Skeletal muscle tissue (tissue), 4 donors: ENCODE results near the gene GAS5. TPM values are rescaled to one million over a fixed set of nuclear protein-coding genes. Genes with fewer than 3 reads are reported as not detected.
"Not testable (repeated sequence)": the region's sequence is repeated elsewhere in the genome, so short reads cannot be mapped to it uniquely, and the experiment has no call there.

Experiments
- H3K27ac ChIP-seq: one replicate; pipeline ENCODE4 v1.7.0; 2013; ENCODE audit warnings: mild to moderate bottlenecking, low read depth, low read length, inconsistent platforms
- H3K27me3 ChIP-seq, 3 donors: one replicate each; pipeline ENCODE4 v1.7.0; 2013; ENCODE audit warnings: low read length in 3 of 3; ENCODE audit not compliant: control insufficient read depth in 3 of 3, insufficient read depth in 3 of 3
- H3K36me3 ChIP-seq, 3 donors: one replicate each; pipeline ENCODE4 v1.7.0; 2013; ENCODE audit warnings: low read length in 3 of 3; ENCODE audit not compliant: control insufficient read depth in 3 of 3, insufficient read depth in 3 of 3
- H3K4me1 ChIP-seq, 3 donors: one replicate each; pipeline ENCODE4 v1.7.0; 2013; ENCODE audit warnings: low read length in 3 of 3, mild to moderate bottlenecking in 3 of 3; ENCODE audit not compliant: control insufficient read depth in 3 of 3, insufficient read depth in 3 of 3
- H3K4me3 ChIP-seq, 3 donors: one replicate each; pipeline ENCODE4 v1.7.0; 2013; ENCODE audit warnings: low read length in 3 of 3
- H3K9ac ChIP-seq, 3 donors: one replicate each; pipeline ENCODE4 v1.7.0; 2013; ENCODE audit warnings: low read length in 3 of 3, mild to moderate bottlenecking in 3 of 3, moderate library complexity in 2 of 3, low read depth in 1 of 3
- H3K9me3 ChIP-seq, 3 donors: one replicate each; pipeline ENCODE4 v1.7.0; 2013; ENCODE audit warnings: low read length in 3 of 3; ENCODE audit not compliant: control insufficient read depth in 3 of 3
- total RNA-seq: library from RNA; depleted of rRNA; stranded (reverse); fragments of >200 nt; gene quantifications from one replicate; pipeline ENCODE4 v1.2.3, GENCODE V29; 2014
- donor health status: Osteomylitis.

Gene GAS5
- total RNA-seq, 1 donor from 2014 or later = 743 TPM

DNA sequence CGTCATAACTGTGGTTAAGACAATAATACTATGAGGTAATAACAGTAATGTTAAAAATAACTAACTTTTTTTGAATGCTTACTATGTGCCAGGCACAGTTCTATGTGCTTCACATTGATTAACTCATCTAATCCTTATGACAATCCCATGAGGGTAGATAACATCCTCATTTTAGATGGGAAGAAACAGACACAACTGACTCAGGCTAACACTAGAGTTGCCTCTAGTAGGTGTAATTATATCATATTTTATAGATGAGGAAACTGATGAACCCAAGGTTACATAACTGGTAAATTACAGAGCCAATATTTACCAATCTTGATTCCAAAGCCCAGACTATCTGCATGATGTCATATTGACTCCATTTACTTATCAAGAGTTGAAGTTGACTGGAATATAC, 25.8 kb upstream of the GAS5 start:
- H3K4me3 ChIP-seq = no peak overlapping the region
- H3K9ac ChIP-seq = no peak overlapping the region
- peaks cover 0 to 4% (median 0%) of the 10 kb centered on the region in 3 donors for H3K36me3 ChIP-seq
- H3K27ac ChIP-seq = no peak overlapping the region
- H3K4me1 ChIP-seq = no peaks in the 10 kb centered on the region
- H3K27me3 ChIP-seq = no peaks in the 10 kb centered on the region
- no peaks in the 10 kb centered on the region for H3K9me3 ChIP-seq

DNA sequence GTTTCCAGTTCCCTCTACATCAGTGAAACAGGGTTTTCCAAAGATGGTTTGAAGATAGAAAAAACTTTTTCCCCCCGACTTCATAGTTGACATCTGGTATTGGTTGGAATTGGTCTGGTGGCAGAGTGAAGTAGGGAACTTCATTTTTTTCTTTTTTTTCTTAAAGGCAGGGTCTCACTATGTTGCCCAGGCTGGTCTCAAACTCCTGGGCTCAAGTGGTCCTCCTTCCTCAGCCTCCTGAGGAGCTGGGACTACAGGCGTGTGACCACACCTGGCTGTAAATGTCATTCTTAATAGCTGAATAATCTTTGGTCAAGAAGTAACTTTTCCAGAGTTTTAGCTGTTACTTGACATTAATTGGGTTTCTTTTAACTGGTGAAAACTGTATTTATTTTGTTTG, 22.1 kb upstream of the GAS5 start:
- no peaks in the 10 kb centered on the region for H3K4me1 ChIP-seq
- H3K9me3 ChIP-seq = no peaks in the 10 kb centered on the region
- H3K36me3 ChIP-seq = peaks cover 9 to 20% (median 17%) of the 10 kb centered on the region in 3 donors
- no peak overlapping the region for H3K9ac ChIP-seq
- no peak overlapping the region for H3K4me3 ChIP-seq
- no peaks in the 10 kb centered on the region for H3K27me3 ChIP-seq
- no peak overlapping the region for H3K27ac ChIP-seq

DNA sequence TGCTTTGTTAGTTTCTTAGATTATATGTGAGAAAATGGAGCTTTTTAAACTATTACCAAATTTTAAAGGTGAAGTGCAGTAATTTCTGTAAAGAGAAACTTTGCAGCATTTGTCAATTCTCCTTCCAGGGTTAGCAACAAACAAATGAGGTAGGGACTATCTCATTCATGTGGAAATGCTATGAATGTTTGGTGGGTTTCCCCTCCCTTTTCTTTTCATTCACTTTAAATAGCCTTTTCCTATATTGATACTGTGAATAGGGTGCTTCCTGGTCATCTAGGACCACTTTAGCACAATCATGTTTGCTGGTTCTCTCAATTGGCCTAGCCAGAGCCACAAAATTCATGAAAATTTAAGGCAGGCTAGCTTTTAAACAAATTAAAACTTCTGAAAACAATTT, 21.0 kb upstream of the GAS5 start:
- Histone ChIP-seq H3K9ac (no peak overlapping the region), H3K27ac (no peak overlapping the region), H3K9me3 (no peaks in the 10 kb centered on the region), H3K36me3 (peaks cover 9 to 20% (median 17%) of the 10 kb centered on the region in 3 donors), H3K27me3 (no peaks in the 10 kb centered on the region), H3K4me1 (no peaks in the 10 kb centered on the region), H3K4me3 (no peak overlapping the region)

DNA sequence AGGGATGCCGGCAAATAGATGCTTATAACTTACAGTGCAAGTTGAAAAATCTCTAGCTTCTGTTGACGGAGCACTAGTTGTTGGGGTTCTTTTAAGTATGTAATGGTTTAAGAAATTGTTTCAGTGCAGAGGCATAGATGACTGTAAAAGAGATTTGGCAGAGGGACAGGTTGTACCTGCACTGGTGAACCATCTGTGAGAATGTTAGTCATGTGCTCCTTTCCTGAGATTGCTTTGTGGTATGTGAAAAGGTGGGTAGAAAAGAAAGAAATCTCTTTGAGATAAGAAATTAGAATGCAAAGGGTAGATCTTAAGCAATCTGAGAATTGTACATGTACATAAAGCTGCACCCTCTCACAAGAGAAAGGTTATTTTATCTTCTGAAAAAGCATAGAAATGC, 19.8 kb upstream of the GAS5 start:
- H3K4me1 ChIP-seq = no peaks in the 10 kb centered on the region
- no peaks in the 10 kb centered on the region for H3K27me3 ChIP-seq
- no peak overlapping the region for H3K9ac ChIP-seq
- no peak overlapping the region for H3K4me3 ChIP-seq
- H3K27ac ChIP-seq = no peak overlapping the region
- H3K36me3 ChIP-seq = peaks cover 9 to 18% (median 17%) of the 10 kb centered on the region in 3 donors
- no peaks in the 10 kb centered on the region for H3K9me3 ChIP-seq

DNA sequence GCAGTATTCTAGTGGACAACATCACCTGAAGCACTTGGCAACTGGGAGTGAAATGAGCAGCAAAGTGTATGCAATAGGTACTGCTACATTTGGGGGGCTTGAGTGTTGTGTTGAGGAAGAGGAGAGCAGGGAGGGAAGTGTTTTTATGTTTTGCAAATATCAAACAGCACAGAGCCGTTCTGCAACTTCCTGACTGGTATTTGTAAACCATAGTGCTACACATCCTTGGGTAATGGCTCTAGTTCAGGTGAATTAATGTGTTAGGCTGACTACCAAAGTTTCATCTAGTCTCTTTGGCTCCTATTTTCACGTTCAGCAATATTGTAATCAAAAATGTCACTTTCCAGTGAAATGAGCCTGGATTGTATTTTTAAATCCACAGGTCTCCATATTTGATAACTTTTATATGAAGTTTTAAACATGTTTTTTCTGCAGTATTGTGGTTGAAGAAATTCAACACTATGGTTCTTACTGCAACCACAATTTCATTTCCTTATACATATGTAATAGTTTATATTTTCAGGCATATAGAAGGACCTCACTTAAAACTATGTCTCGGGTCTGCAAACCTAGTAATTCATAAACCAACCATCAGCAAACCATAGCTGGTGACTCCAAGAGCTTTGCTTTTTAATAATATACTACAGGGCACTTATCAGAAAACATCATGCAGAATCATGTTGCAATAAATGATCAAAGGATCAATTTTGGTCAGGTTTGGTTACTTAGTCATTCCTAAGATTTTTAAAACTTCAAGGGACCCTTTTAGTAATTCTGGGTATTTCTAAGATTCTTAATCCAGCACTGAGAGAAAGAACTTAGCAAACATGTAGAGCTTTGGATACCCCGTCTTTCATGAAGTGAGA, 19.2 kb upstream of the GAS5 start:
- no peaks in the 10 kb centered on the region for H3K4me1 ChIP-seq
- H3K27me3 ChIP-seq = no peaks in the 10 kb centered on the region
- no peak overlapping the region for H3K27ac ChIP-seq

DNA sequence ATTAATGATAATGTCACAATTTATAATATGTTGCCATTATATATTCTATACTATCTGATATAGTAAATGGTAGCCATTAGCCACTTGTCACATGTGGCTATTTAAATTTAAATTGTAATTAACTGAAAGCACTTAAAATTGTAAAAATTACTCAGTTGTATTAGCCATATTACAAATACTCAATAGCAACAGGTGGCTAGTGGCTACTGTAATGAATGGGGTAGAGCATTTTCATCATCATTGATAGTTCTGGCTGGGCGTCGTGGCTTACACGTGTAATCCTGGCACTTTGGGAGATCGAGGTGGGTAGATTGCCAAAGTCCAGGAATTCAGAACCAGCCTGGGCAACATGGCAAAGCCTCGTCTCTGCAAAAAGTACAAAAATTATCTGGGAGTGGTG, 16.9 kb upstream of the GAS5 start:
- H3K4me1 ChIP-seq = no peaks in the 10 kb centered on the region
- H3K9ac ChIP-seq = no peak overlapping the region
- H3K27ac ChIP-seq = no peak overlapping the region
- no peaks in the 10 kb centered on the region for H3K27me3 ChIP-seq
- no peak overlapping the region for H3K4me3 ChIP-seq
- H3K36me3 ChIP-seq = peaks cover 9 to 18% (median 17%) of the 10 kb centered on the region in 3 donors
- no peaks in the 10 kb centered on the region for H3K9me3 ChIP-seq

More for the DNA sequence above, 19.2 kb upstream of the GAS5 start:
- H3K9ac ChIP-seq = no peak overlapping the region
- peaks cover 9 to 17% (median 17%) of the 10 kb centered on the region in 3 donors for H3K36me3 ChIP-seq
- no peak overlapping the region for H3K4me3 ChIP-seq
- no peaks in the 10 kb centered on the region for H3K9me3 ChIP-seq

DNA sequence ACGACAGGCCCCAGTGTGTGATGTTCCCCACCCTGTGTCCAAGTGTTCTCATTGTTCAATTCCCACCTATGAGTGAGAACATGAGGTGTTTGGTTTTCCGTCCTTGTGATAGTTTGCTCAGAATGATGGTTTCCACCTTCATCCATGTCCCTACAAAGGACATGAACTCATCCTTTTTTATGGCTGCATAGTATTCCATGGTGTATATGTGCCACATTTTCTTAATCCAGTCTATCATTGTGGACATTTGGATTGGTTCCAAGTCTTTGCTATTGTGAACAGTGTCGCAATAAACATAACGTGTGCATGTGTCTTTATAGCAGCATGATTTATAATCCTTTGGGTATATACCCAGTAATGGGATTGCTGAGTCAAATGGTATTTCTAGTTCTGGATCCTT, 13.3 kb upstream of the GAS5 start:
- not testable (repeated sequence) for H3K27ac ChIP-seq, H3K9ac ChIP-seq, H3K27me3 ChIP-seq, H3K9me3 ChIP-seq, H3K4me3 ChIP-seq, H3K4me1 ChIP-seq
- peaks cover 12 to 20% (median 13%) of the 10 kb centered on the region in 3 donors for H3K36me3 ChIP-seq

DNA sequence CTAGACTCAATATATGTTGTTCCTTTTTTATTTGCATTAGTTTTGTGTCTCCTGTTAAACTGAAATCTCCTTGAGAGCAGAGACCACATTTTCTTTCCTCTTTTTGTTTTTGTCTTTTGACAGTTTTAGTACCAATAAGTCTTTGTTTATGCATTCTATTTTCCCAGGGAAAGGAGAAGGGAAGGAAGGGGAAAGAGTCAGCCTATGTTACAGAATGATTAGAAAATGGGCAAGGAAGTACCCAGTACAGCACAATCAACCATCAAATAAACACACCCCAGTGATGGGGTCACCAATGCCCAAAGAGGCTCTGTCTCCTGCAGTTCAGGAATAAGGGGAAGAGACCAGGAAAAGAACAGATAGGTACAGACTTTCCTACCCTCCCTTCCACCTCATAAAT, 10.5 kb upstream of the GAS5 start:
- H3K9me3 ChIP-seq = no peaks in the 10 kb centered on the region
- H3K4me3 ChIP-seq = no peak overlapping the region
- H3K4me1 ChIP-seq = no peaks in the 10 kb centered on the region
- no peaks in the 10 kb centered on the region for H3K27me3 ChIP-seq
- peaks cover 10 to 18% (median 17%) of the 10 kb centered on the region in 3 donors for H3K36me3 ChIP-seq
- H3K27ac ChIP-seq = no peak overlapping the region
- no peak overlapping the region for H3K9ac ChIP-seq

DNA sequence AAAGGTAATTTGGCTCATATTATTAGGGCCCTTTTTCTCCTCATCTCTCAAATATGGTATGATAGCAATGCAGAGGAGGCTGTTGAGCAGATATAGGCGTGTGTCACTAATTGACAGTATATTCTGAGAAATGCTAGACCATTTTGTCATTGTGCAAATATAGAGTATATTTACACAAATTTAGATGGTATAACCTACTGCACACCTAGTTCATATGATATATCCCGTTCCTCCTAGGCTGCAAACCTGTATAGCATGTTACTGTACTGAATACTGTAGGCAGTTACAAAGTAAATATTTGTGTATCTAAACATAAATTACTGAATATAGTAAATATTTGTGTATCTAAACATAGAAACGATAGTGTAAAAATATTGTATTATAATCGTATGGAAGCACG, 8.9 kb upstream of the GAS5 start:
- Histone ChIP-seq H3K27me3 (no peaks in the 10 kb centered on the region), H3K4me1 (no peaks in the 10 kb centered on the region), H3K4me3 (no peak overlapping the region), H3K9me3 (no peaks in the 10 kb centered on the region), H3K9ac (no peak overlapping the region), H3K36me3 (peaks cover 10 to 18% (median 17%) of the 10 kb centered on the region in 3 donors), H3K27ac (no peak overlapping the region)

DNA sequence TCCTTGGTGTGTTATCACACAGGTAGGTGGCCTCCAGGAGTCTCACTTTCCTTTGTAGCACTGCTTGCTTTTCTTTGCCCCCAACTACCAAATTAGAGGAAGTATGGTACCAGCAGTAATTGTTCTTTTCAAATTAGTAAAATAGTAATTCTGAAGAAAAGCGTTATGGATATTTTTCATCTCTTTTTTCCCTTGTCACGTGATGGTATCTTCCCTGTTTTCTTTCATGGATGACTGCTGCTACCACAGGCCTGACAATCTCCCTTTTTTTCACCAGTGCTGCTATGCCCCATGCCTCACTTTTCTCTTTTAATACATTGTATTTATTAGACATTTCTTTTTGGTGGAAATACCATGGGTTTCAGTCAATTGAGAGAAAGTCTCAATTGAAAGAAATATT, 3.7 kb upstream of the GAS5 start:
- no peaks in the 10 kb centered on the region for H3K9me3 ChIP-seq
- H3K27me3 ChIP-seq = no peaks in the 10 kb centered on the region
- H3K4me1 ChIP-seq = peaks cover 12 to 24% (median 20%) of the 10 kb centered on the region in 3 donors
- no peak overlapping the region for H3K4me3 ChIP-seq
- H3K9ac ChIP-seq = no peak overlapping the region
- no peak overlapping the region for H3K27ac ChIP-seq
- peaks cover 5 to 23% (median 14%) of the 10 kb centered on the region in 3 donors for H3K36me3 ChIP-seq
